ENCODE data around the gene PCGF2. TPM values are rescaled to one million over a fixed set of nuclear protein-coding genes. Genes with fewer than 3 reads are reported as not detected.
A peak's percentile ranks its signal among the peaks of the same experiment; 100 is the strongest.
"Not testable (repeated sequence)": the region's sequence is repeated elsewhere in the genome, so short reads cannot be mapped to it uniquely, and the experiment has no call there.

Gene PCGF2
- total RNA-seq: 1 to 10 TPM; 1.6 to 1.7 TPM

GRCh38 chr17:38748149-38748891 is at the start of gene PCGF2:
Gene PCGF2, minus strand, starts transcription at chr17:38748336. Its CDS starts 7,934 bp downstream, at chr17:38740402.
- peak within 1 kb of the TSS; percentile 93 for H3K4me3 Mint-ChIP-seq
- H3K36me3 Mint-ChIP-seq (ENCODE audit: low read depth): peaks cover 8% of the 10 kb centered on the region
- no peak within 1 kb of the TSS for H3K27ac Mint-ChIP-seq
- H3K4me1 Mint-ChIP-seq: peaks cover 34% of the 10 kb centered on the region
- intact Hi-C loops (cut with DNase I, micrococcal nuclease): no loop called here
- DNase-seq: peak; percentile 51
- ChIA-PET CTCF (no interaction called here), POLR2A (interaction anchor here (0.7 kb wide), 1 partner anchor 148 kb away, joined by 3 read pairs; no protein-coding TSS in a partner anchor)
- H3K27me3 Mint-ChIP-seq: peaks cover 36% of the 10 kb centered on the region
- H3K9me3 Mint-ChIP-seq (ENCODE audit: low read depth): no peaks in the 10 kb centered on the region
- ATAC-seq: no peak

DNA sequence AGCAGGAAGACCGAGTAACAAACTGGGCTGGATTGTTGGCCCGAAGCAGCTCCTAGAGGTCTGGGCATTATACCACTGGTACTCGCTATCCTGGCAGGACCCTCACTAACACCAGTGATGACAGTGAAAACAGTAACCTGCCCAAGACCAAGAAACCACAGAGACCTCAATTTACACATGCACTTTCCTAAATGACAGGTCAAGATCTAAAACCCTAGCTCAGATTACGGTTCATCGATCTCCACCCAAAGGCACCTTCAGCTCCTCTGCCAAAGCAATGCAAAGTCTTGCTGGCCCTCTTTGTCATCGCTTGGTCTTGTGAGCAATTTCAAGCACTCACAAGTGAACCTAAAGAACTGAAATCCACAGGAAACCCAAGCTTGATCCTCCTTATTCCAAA is 49.7 kb upstream of the PCGF2 start:
- Mint-ChIP-seq H3K27ac (peak overlapping the region; percentile 94), H3K4me3 (peak overlapping the region; percentile 99), H3K36me3 (ENCODE audit: low read depth) (peaks cover 38% of the 10 kb centered on the region), H3K4me1 (peaks cover 36% of the 10 kb centered on the region), H3K27me3 (no peaks in the 10 kb centered on the region), H3K9me3 (ENCODE audit: low read depth) (no peaks in the 10 kb centered on the region)
- CTCF ChIA-PET: interaction anchor here (0.5 to 1.3 kb wide), 7 partner anchors 20 to 467 kb away, joined by 3 to 6 read pairs (median 3); no protein-coding TSS in a partner anchor
- DNase-seq (no peak), ATAC-seq (no peak)
- POLR2A ChIA-PET: interaction anchor here (0.5 kb wide), 1 partner anchor 667 kb away, joined by 6 read pairs; no protein-coding TSS in a partner anchor
- intact Hi-C loops (cut with DNase I, micrococcal nuclease): loop anchor here (2.0 kb wide), 2 partner anchors 45 to 1189 kb away; partner anchors contain the start of genes PSMB3 (in 1 of the 2) and SYNRG (in 1 of the 2)

GRCh38 chr17:38797158-38797490 is 49.0 kb upstream of the PCGF2 start:
- Mint-ChIP-seq H3K36me3 (ENCODE audit: low read depth) (peaks cover 35% of the 10 kb centered on the region), H3K9me3 (ENCODE audit: low read depth) (no peaks in the 10 kb centered on the region), H3K4me1 (peaks cover 36% of the 10 kb centered on the region), H3K27ac (no peak overlapping the region), H3K4me3 (peak overlapping the region; percentile 99), H3K27me3 (no peaks in the 10 kb centered on the region)
- CTCF ChIA-PET: interaction anchor here (1.3 kb wide), 1 partner anchor 356 kb away, joined by 6 read pairs; no protein-coding TSS in a partner anchor
- no peak for DNase-seq
- ATAC-seq: no peak
- POLR2A ChIA-PET: no interaction called here
- intact Hi-C loops (cut with DNase I, micrococcal nuclease): no loop called here

GRCh38 chr17:38796451-38797157 is 48.5 kb upstream of the PCGF2 start:
- CTCF ChIA-PET: interaction anchor here (0.6 to 0.8 kb wide), 3 partner anchors 116 to 200 kb away, joined by 3 read pairs; no protein-coding TSS in a partner anchor
- POLR2A ChIA-PET: no interaction called here
- Mint-ChIP-seq H3K36me3 (ENCODE audit: low read depth) (peaks cover 30% of the 10 kb centered on the region), H3K27me3 (no peaks in the 10 kb centered on the region), H3K27ac (no peak overlapping the region), H3K9me3 (ENCODE audit: low read depth) (no peaks in the 10 kb centered on the region), H3K4me3 (no peak overlapping the region), H3K4me1 (peaks cover 36% of the 10 kb centered on the region)
- no peak for ATAC-seq
- DNase-seq: no peak
- intact Hi-C loops (cut with DNase I, micrococcal nuclease): no loop called here

GRCh38 chr17:38794221-38794620 is 46.1 kb upstream of the PCGF2 start:
- no peak for ATAC-seq
- Mint-ChIP-seq H3K36me3 (ENCODE audit: low read depth) (peaks cover 20% of the 10 kb centered on the region), H3K27ac (no peak overlapping the region), H3K9me3 (ENCODE audit: low read depth) (no peaks in the 10 kb centered on the region), H3K27me3 (no peaks in the 10 kb centered on the region), H3K4me3 (no peak overlapping the region), H3K4me1 (peaks cover 31% of the 10 kb centered on the region)
- ChIA-PET POLR2A (no interaction called here), CTCF (interaction anchor here (0.7 to 1.1 kb wide), 2 partner anchors 26 to 32 kb away, joined by 3 to 6 read pairs; no protein-coding TSS in a partner anchor)
- intact Hi-C loops (cut with DNase I, micrococcal nuclease): no loop called here
- no peak for DNase-seq

- H3K27ac Mint-ChIP-seq: no peak overlapping the region
- POLR2A ChIA-PET: no interaction called here
- no peaks in the 10 kb centered on the region for H3K27me3 Mint-ChIP-seq
- intact Hi-C loops (cut with DNase I, micrococcal nuclease): no loop called here
- CTCF ChIA-PET: no interaction called here
- peaks cover 7% of the 10 kb centered on the region for H3K4me1 Mint-ChIP-seq
- no peak overlapping the region for H3K4me3 Mint-ChIP-seq
- DNase-seq (no peak), ATAC-seq (no peak)
- peaks cover 11% of the 10 kb centered on the region for H3K36me3 Mint-ChIP-seq (ENCODE audit: low read depth)
- H3K9me3 Mint-ChIP-seq (ENCODE audit: low read depth): no peaks in the 10 kb centered on the region
These were observed 43.0 kb upstream of the PCGF2 start for GRCh38 chr17:38791162-38791561.

GRCh38 chr17:38790148-38790707 is 42.1 kb upstream of the PCGF2 start:
- H3K36me3 Mint-ChIP-seq (ENCODE audit: low read depth): peaks cover 11% of the 10 kb centered on the region
- H3K4me3 Mint-ChIP-seq; DNase-seq; ATAC-seq; H3K9me3 Mint-ChIP-seq (ENCODE audit: low read depth); intact Hi-C loops (cut with DNase I, micrococcal nuclease); H3K27me3 Mint-ChIP-seq; H3K4me1 Mint-ChIP-seq; H3K27ac Mint-ChIP-seq; POLR2A ChIA-PET: not testable (repeated sequence)
- CTCF ChIA-PET: interaction anchor here (0.6 kb wide), 1 partner anchor 204 kb away, joined by 4 read pairs; no protein-coding TSS in a partner anchor

GRCh38 chr17:38789185-38789584 is 41.0 kb upstream of the PCGF2 start:
- CTCF ChIA-PET: interaction anchor here (0.9 kb wide), 1 partner anchor 31 kb away, joined by 5 read pairs; no protein-coding TSS in a partner anchor
- DNase-seq: no peak
- Mint-ChIP-seq H3K4me3 (no peak overlapping the region), H3K4me1 (peaks cover under 1% of the 10 kb centered on the region), H3K9me3 (ENCODE audit: low read depth) (no peaks in the 10 kb centered on the region), H3K27me3 (no peaks in the 10 kb centered on the region), H3K27ac (no peak overlapping the region), H3K36me3 (ENCODE audit: low read depth) (peaks cover 17% of the 10 kb centered on the region)
- ATAC-seq: no peak
- POLR2A ChIA-PET: no interaction called here
- intact Hi-C loops (cut with DNase I, micrococcal nuclease): no loop called here

DNA sequence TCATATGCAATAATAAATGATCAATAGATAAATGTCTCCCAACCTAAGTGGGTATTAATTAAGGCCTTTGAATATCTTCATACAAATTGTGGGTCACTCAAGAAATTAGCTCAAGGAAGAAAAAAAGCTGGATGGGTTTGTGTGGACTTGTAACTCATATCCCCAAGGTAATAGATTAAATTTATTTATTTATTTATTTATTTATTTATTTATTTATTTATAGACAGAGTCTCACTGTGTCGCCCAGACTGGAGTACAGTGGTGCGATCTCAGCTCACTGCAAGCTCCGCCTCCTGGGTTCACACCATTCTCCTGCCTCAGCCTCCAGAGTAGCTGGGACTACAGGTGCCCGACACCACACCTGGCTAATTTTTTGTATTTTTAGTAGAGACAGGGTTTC is 39.9 kb upstream of the PCGF2 start:
- intact Hi-C loops (cut with DNase I, micrococcal nuclease); CTCF ChIA-PET; H3K27ac Mint-ChIP-seq; H3K27me3 Mint-ChIP-seq; ATAC-seq; H3K4me1 Mint-ChIP-seq; H3K9me3 Mint-ChIP-seq (ENCODE audit: low read depth); H3K4me3 Mint-ChIP-seq; DNase-seq: not testable (repeated sequence)
- peaks cover 21% of the 10 kb centered on the region for H3K36me3 Mint-ChIP-seq (ENCODE audit: low read depth)
- POLR2A ChIA-PET: interaction anchor here (0.7 kb wide), 1 partner anchor 321 kb away, joined by 3 read pairs; no protein-coding TSS in a partner anchor

DNA sequence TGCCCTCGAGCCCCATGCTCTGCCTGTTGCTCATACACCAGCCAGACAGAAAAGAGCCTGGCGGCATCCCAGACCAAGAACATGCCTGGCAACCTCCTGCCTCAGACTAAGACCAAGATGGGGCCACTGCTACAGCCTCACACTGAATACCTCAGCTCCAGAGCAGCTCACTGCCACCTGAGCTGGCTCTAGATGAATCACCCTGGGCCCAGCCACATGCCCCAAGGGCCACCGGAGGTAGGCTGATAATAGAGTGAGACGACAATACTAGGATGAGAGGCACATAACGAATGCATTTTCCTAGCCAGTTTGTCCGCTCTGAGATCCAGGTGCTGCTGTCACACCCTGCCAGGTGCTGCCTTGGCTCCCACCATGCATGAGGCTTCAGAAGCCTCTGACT is 38.2 kb upstream of the PCGF2 start:
- H3K9me3 Mint-ChIP-seq (ENCODE audit: low read depth): no peaks in the 10 kb centered on the region
- H3K4me1 Mint-ChIP-seq: no peaks in the 10 kb centered on the region
- intact Hi-C loops (cut with DNase I, micrococcal nuclease): no loop called here
- no peak for ATAC-seq
- peaks cover 19% of the 10 kb centered on the region for H3K36me3 Mint-ChIP-seq (ENCODE audit: low read depth)
- ChIA-PET POLR2A (interaction anchor here (0.7 kb wide), 1 partner anchor 106 kb away, joined by 4 read pairs; no protein-coding TSS in a partner anchor), CTCF (interaction anchor here (0.7 kb wide), 1 partner anchor 156 kb away, joined by 3 read pairs; no protein-coding TSS in a partner anchor)
- no peaks in the 10 kb centered on the region for H3K27me3 Mint-ChIP-seq
- no peak overlapping the region for H3K27ac Mint-ChIP-seq
- no peak overlapping the region for H3K4me3 Mint-ChIP-seq
- DNase-seq: no peak

GRCh38 chr17:38783227-38783626 is 35.1 kb upstream of the PCGF2 start:
- H3K36me3 Mint-ChIP-seq (ENCODE audit: low read depth): peaks cover 32% of the 10 kb centered on the region
- CTCF ChIA-PET: no interaction called here
- no peak for ATAC-seq

More at GRCh38 chr17:38783227-38783626, 35.1 kb upstream of the PCGF2 start:
- Mint-ChIP-seq H3K9me3 (ENCODE audit: low read depth) (no peaks in the 10 kb centered on the region), H3K4me3 (no peak overlapping the region), H3K4me1 (no peaks in the 10 kb centered on the region), H3K27me3 (no peaks in the 10 kb centered on the region), H3K27ac (no peak overlapping the region)
- POLR2A ChIA-PET: interaction anchor here (0.6 kb wide), 1 partner anchor 76 kb away, joined by 4 read pairs; no protein-coding TSS in a partner anchor
- DNase-seq: no peak
- intact Hi-C loops (cut with DNase I, micrococcal nuclease): no loop called here
